Activated gamma-delta T cell (primary cell): ENCODE results near the gene FFAR3.

Source experiments
- DNase-seq: peaks from one replicate; lab custom pipeline; 2025; lab: John Stamatoyannopoulos, UW
- total RNA-seq, 2 donors: gene quantifications; one replicate each; lab custom pipeline; 2026; lab: John Stamatoyannopoulos, UW

The FFAR3 gene
- total RNA-seq, result 0 reads per million in 2 donors

- no peak for DNase-seq
Observed at GRCh38 chr19:35357867-35358573, at the start of gene FFAR3. FFAR3 (plus strand) TSS chr19:35358460; CDS start chr19:35358891, 431 bp downstream.

DNA sequence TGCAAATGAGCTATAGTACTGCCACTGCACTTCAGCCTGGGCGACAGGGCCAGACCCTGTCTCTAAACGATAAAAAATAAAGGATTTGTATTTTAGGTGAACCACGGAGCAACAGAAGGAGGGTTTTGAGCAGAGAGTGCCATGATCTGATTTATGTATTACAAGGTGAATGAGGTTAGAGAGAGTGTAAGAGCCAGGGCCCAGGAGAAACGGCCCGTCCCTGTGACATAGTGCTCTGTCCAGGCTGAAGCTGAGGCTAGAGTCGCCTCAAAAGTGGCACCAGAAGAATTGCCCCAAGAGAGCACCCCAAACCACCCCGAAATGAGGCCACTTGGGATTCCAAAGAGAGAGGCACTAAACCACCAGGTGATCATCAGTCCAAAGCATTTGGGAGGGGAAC is 49.4 kb upstream of the FFAR3 start:
- DNase-seq, result no peak

DNA sequence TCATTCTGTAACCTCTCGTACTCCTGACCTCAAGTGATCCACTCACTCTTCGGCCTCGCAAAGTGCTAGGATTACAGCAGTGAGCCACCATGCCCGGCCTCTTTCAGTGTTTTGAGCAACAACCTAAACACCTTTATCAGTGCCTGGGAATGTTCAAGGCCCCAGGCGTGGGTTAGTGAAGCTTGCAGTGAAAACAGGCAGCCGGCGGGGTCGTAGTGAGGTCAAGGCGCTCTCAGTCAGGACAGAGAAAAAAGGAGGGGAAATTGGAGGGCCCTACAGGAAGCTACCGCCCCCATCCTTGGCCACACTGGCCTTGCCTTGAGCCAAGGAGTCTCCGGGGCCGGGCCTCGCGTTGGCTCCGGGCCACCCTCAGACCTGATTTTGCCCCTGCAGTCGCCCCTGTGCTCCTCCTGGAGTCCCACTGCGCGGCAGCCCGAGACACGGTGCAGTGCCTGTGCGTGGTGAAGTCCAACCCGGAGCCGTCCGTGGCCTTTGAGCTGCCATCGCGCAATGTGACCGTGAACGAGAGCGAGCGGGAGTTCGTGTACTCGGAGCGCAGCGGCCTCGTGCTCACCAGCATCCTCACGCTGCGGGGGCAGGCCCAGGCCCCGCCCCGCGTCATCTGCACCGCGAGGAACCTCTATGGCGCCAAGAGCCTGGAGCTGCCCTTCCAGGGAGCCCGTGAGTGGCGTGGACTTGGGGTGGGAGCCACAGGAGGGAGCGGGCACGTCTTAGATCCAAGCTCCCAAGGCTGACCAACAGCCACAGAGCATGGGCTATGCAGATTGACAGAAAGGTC is 48.6 kb upstream of the FFAR3 start:
- DNase-seq, result no peak

- no peak for DNase-seq
Observed at GRCh38 chr19:35310331-35310730, 47.9 kb upstream of the FFAR3 start.

- no peak for DNase-seq
Observed at GRCh38 chr19:35310811-35311465, 47.3 kb upstream of the FFAR3 start.

DNA sequence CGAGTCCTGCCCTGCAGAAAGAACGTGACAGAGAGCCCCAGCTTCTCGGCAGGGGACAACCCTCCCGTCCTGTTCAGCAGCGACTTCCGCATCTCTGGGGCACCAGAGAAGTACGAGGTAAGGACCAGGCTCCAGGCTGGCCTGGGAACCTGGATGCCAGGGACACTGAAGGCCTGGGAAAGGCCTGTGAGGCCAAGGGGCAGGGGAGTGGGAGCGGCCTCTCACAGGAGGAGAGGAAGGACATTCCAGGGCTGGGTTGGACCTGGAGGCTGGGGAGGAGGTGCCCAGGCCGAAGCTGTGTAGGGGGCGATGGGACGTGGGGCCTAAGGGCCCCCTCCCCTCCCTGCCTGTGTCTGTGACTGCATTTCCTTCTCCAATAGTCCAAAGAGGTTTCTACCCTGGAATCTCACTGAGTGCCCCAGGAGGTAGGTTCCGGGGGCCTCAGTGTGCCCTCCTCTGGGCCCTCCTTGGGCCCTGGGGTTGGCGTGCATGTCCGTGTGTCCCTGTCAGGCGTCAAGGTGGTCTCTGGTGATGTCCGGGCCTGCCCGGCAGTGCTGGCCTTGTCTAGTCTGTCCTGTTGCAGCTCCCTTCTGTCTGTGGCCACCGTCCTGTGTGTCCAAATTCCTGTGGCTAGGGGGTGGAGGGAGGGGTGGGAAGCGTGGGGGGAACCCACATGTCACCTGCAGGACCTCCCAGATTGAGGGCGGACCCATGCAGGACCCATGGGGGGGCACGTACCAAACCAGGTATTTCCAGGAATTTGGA is 46.2 kb upstream of the FFAR3 start:
- DNase-seq, result no peak

- no peak for DNase-seq
Observed at GRCh38 chr19:35313587-35313986, 44.7 kb upstream of the FFAR3 start.

- DNase-seq, result no peak
Observed at GRCh38 chr19:35314031-35314430, 44.2 kb upstream of the FFAR3 start.

GRCh38 chr19:35314858-35315470 is 43.3 kb upstream of the FFAR3 start:
- DNase-seq, result no peak

GRCh38 chr19:35315883-35316282 is 42.4 kb upstream of the FFAR3 start:
- no peak for DNase-seq

- no peak for DNase-seq
Observed at GRCh38 chr19:35316560-35316959, 41.7 kb upstream of the FFAR3 start.

DNA sequence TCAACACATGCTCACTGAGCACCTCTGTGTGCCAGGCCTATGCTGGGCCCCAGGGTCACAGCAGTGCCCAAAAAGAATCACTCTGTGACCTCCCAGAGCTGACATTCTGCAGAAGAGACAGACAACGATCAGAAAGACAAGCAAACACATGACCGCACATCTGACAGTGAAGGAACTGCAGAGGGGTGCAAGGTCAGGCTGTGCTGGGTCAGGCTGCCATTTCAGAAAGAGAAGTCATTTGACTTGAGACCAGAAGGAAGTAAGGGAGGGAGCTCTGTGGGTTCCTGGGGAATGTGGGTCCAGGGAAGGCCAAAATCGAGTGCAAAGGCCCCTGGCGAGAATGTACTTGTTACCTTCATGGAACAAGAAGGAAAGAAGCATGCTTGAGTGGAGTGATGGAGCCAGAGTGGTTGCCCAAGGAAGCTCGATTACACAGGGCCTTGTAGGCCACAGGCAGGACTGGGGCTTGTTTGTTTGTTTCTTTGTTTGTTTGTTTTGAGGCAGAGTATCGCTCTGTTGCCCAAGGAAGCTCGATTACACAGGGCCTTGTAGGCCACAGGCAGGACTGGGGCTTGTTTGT is 40.7 kb upstream of the FFAR3 start:
- DNase-seq, result no peak

DNA sequence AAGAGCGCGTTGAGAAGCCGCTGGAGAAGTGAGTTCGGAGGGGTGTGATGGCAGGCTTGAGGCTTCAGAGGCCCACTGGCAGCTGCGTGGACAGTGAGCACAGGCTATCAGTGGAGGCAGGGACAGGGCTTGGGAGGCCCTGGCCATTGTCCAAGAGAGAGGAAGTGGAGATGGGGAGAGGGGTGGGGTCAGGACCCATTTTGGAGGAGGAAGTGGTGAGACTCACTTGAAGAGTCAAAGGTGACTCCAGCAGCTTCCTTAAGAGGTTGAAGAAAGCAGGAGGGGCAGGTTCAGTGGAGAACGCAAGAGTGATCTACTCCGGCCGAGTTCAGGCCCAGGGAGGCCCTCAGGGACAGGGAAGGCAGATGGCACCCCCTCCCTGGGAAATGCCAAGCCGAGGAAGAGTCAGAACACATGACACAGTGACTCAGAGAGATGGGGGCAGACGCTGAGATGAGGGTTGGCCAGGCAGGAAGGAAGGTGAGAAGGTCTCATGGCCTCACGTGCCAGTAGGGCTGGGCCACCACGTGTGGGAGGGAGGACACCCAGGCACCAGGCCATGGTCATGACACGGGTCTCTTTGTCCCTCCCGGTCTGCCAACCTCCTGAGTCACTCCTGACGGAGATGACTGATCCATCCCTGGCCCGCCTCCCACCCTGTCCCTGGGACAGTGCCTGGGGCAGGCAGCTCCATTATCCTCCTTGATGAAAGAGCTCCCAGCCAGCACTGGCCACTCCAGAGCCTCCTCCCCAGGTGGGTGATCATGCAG is 39.4 kb upstream of the FFAR3 start:
- DNase-seq, result no peak

- no peak for DNase-seq
Observed at GRCh38 chr19:35320065-35320713, 38.1 kb upstream of the FFAR3 start.

GRCh38 chr19:35321291-35321690 is 37.0 kb upstream of the FFAR3 start:
- DNase-seq, result no peak

- DNase-seq, result no peak
Observed at GRCh38 chr19:35322014-35322413, 36.2 kb upstream of the FFAR3 start.

DNA sequence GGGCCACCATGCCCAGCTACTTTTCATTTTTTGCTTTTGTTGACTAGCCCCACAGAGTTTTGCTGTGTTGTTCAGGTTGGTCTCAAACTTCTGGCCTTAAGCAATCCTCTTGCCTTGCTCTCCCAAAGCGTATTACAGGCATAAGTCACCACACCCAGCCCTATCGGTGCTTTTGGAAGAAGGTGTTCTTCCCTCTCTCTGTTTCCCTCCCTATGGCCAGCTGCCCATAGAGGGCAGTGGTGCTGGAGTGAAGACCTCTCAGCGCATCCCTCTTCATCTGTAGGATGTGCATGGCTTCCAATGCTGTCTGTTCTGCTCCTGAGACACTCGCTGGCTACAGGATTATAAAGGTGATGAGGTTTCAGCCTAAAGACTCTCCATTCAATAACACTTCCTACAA is 30.6 kb upstream of the FFAR3 start:
- no peak for DNase-seq

- no peak for DNase-seq
Observed at GRCh38 chr19:35328851-35329285, 29.4 kb upstream of the FFAR3 start, which contains the start of gene CD22. CD22 (plus strand) TSS chr19:35329187; CDS start chr19:35332041, 2,854 bp downstream.

- no peak for DNase-seq
Observed at GRCh38 chr19:35329323-35329722, 28.9 kb upstream of the FFAR3 start.

DNA sequence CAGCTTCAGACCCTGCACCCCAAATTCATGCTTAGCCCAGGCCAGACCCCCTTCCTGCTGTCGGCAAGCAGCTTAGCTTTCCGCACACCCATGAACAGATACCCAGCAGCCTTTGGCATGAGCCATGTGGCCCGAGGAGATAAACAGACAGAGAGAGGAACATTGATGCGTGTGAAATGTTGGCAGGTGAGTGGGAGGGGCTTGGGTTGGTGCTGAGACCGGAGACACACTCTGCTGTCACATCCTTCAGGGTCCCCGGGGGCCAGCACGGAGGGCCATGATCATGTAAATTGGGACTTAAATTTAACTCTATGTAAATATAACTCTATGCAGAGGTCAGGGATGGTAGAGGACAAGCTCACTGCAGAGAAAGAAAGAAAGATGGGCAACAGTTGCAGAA is 27.8 kb upstream of the FFAR3 start:
- no peak for DNase-seq
